Stimulated activated CD8-positive, alpha-beta memory T cell treated with anti-CD3 and anti-CD28 coated beads, Interleukin-12 subunit alpha, Interleukin-12 subunit beta, amount 100 ng/mL, for 4 hours (primary cell): Measurements from ENCODE around the gene ISL2.

Source experiments
- DNase-seq: peaks from one replicate; pipeline ENCODE4 v3.0.0-alpha.2; 2020; ENCODE audit warnings: low read depth

The ISL2 gene

GRCh38 chr15:76377217-76377616 lies 40.6 kb downstream of the ISL2 start:
- DNase-seq: no peak

- DNase-seq: no peak
These were observed 41.2 kb downstream of the ISL2 start for GRCh38 chr15:76377751-76378150.

- no peak for DNase-seq
These were observed 42.1 kb downstream of the ISL2 start for GRCh38 chr15:76378691-76379090.

- no peak for DNase-seq
These were observed 43.7 kb downstream of the ISL2 start for GRCh38 chr15:76380249-76380648.

GRCh38 chr15:76381366-76381765 lies 44.8 kb downstream of the ISL2 start:
- no peak for DNase-seq

- DNase-seq: no peak
These were observed 46.6 kb downstream of the ISL2 start for GRCh38 chr15:76382987-76383728.

GRCh38 chr15:76384409-76384808 lies 47.8 kb downstream of the ISL2 start:
- DNase-seq: no peak

- DNase-seq: no peak
These were observed 49.6 kb downstream of the ISL2 start for GRCh38 chr15:76386178-76386577.

- no peak for DNase-seq
These were observed 50.4 kb downstream of the ISL2 start for GRCh38 chr15:76386926-76387325.

GRCh38 chr15:76390571-76390970 lies 54.0 kb downstream of the ISL2 start:
- no peak for DNase-seq

GRCh38 chr15:76391309-76391708 lies 54.7 kb downstream of the ISL2 start:
- no peak for DNase-seq

GRCh38 chr15:76391847-76392246 lies 55.3 kb downstream of the ISL2 start:
- DNase-seq: no peak
